NCI-H2196 (cell line): ENCODE measurements around the gene CAMKK2.
"Not testable (repeated sequence)": the region's sequence is repeated elsewhere in the genome, so short reads cannot be mapped to it uniquely, and the experiment has no call there.

ENCODE experiments used
- DNase-seq: peaks from one replicate; lab custom pipeline; 2025; ENCODE audit not compliant: unreplicated experiment; lab: John Stamatoyannopoulos, UW

CAMKK2 gene

GRCh38 chr12:121202407-121203355, 93.8 kb downstream of the CAMKK2 start:
- no peak for DNase-seq

- DNase-seq, result not testable (repeated sequence)
Measured at GRCh38 chr12:121201140-121201539, 95.4 kb downstream of the CAMKK2 start.

DNA sequence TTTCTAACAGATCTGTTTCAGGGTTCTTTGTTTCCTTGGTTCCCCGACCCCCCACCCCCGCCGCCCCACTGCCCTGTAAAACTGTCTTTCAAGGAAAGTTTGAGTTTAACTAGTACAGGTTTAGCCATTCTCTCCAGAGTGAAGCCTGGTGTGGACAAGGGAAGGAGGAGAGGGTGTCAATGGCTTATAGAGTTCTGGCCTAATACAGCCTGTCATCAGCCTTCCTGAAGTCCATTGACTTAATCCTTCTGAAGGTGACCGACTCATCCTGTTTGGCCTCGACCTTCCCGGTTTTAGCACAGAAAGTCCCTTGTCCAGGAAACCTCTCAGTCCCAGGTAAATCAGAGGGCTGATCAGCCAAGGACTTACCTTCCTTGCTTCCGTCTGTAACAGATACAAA, 97.6 kb downstream of the CAMKK2 start:
- no peak for DNase-seq

DNA sequence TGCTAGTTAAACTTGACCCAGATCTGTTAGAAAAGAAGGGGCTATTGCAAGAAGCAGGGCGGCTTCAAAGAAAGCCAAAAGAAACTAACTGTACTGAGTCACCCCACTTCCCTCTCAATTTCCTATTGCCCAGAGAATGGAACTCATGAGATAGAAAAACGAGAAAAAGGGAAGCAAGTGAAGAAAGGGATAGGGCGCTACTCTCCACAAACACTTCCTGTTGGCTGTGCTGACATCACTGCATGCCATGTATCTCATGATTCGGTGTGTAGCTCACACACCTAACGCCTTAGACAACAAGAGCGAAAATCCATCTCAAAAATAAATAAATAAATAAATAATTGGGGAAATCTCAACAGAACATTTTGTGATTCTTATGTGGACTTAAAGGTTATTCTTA, 99.6 kb downstream of the CAMKK2 start:
- no peak for DNase-seq

DNA sequence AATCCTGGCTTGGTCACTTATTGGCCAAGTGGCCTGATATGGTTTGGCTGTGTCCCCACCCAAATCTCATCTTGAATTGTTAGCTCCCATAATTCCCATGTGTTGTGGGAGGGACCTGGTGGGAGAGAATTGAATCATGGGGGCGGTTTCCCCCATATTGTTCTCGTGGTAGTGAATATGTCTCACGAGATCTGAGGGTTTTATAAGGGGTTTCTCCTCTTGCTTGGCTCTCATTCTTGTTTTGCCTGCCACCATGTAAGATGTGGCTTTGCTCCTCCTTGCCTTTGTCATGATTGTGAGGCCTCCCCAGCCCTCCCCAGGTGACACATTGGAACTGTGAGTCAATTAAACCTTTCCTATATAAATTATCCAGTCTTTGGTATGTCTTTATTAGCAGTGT, 105.4 kb downstream of the CAMKK2 start:
- no peak for DNase-seq

DNA sequence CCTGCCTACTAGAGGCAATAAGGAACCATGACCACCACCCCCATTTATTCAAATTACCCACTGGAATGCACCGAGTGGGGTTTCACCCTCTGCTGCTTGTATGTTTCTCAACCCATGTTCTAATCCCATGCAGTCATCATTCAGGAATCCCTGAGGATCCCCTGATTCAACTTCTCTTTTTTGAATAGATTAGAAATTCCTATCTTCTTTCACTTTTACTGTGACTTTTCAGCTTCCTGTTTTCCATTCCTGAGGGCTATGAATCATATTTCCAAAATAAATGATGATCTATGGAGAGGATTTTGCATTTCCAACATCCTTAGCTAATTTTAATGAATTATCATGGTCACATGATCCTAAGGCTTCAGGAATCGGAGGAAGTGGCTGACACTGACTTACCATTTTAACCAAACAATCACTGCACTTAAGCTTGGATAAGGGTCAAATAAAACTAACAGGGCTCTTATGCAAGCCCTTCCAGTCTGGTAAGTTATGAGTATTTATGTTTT, 105.9 kb downstream of the CAMKK2 start:
- DNase-seq, result no peak

- no peak for DNase-seq
Measured at GRCh38 chr12:121189619-121190155, 106.8 kb downstream of the CAMKK2 start.

- DNase-seq, result no peak
Measured at GRCh38 chr12:121189131-121189530, 107.4 kb downstream of the CAMKK2 start.

DNA sequence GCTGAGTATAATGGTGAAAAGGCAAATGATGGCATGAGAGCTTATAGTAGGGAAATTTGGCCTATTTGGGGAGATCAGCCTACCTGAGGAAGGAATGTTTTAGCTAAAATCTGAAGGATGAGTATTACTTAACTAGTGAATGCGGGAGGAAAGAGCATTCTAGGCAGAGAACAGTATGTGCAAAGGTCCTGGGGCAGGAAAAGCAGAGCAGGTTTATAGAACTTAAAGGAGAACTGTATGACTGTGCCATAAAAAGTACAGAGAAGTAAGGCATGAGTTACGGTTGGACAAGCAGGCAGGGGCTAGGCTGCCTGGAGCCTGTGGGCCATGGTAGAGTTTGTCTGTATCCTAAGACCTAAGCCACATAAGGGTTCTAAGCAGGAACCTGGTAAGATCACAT, 108.3 kb downstream of the CAMKK2 start:
- no peak for DNase-seq
